Measurements from ENCODE around the gene SLC15A1.

The SLC15A1 gene

DNA sequence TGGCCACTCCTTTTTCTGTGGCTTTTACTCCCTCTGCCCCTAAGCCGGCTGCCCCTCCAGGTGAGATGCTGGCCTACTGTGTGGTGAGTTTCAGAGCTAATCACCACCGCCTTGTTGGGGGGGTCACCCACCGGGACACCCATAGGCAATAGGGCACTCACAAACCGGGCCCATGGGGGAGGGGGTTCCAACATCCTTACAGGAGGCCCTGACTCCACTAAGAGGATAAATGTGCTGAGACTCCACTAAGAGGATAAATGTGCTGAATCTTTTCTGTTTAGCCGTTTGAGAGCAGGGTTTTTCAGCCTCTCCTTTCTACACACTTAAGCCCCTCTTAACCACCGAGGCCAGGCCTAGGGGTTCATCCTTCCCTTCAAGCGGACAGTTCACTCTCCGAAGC, 73.7 kb downstream of the SLC15A1 start:
- no peak for TF ChIP-seq MYC (IDR thresholded peaks at IDR 0.05; ENCODE audit: low read depth, low read length)
- no peak for TF ChIP-seq CTCF (IDR thresholded peaks at IDR 0.05; ENCODE audit: low read depth, low read length)
- no peak for TF ChIP-seq POLR2A (IDR thresholded peaks at IDR 0.05; ENCODE audit: extremely low read depth, insufficient read length)
- H3K4me3 ChIP-seq (ENCODE audit: low read depth, low read length): no peak overlapping the region
- DNase-seq (ENCODE audit: low read depth): no peak

GRCh38 chr13:98677398-98677797, 75.1 kb downstream of the SLC15A1 start:
- TF ChIP-seq MYC (IDR thresholded peaks at IDR 0.05; ENCODE audit: low read depth, low read length) (no peak), POLR2A (IDR thresholded peaks at IDR 0.05; ENCODE audit: extremely low read depth, insufficient read length) (no peak), CTCF (IDR thresholded peaks at IDR 0.05; ENCODE audit: low read depth, low read length) (no peak)
- TF ChIP-seq, protein P1, sequence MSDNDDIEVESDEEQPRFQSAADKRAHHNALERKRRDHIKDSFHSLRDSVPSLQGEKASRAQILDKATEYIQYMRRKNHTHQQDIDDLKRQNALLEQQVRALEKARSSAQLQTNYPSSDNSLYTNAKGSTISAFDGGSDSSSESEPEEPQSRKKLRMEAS (IDR thresholded peaks at IDR 0.05; ENCODE audit: low read depth, low read length): no peak
- no peak for DNase-seq (ENCODE audit: low read depth)
- no peak overlapping the region for H3K4me3 ChIP-seq (ENCODE audit: low read depth, low read length)

DNA sequence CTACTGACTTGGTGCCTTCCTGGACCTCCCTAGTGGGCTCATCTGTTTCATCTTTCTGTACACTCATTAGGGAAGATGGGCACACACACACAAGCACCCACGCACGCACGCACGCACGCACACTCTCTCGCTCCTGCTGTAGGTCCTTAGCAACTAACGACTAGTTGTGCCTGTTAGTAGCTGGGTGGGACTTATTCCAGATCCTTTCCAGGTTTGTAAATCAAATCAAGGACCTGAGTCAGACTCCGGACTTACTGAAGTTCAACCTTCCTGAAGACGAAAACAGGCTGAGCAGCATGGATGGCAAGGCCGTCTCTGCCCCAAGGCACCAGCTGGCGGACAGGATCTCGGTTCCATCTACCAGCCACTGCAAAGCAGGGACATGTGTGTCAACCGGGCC, 76.2 kb downstream of the SLC15A1 start:
- TF ChIP-seq, protein P1 (IDR thresholded peaks at IDR 0.05; ENCODE audit: low read depth, low read length): no peak
- TF ChIP-seq CTCF (IDR thresholded peaks at IDR 0.05; ENCODE audit: low read depth, low read length) (no peak), POLR2A (IDR thresholded peaks at IDR 0.05; ENCODE audit: extremely low read depth, insufficient read length) (no peak), MYC (IDR thresholded peaks at IDR 0.05; ENCODE audit: low read depth, low read length) (no peak)
- no peak for DNase-seq (ENCODE audit: low read depth)
- H3K4me3 ChIP-seq (ENCODE audit: low read depth, low read length): no peak overlapping the region

DNA sequence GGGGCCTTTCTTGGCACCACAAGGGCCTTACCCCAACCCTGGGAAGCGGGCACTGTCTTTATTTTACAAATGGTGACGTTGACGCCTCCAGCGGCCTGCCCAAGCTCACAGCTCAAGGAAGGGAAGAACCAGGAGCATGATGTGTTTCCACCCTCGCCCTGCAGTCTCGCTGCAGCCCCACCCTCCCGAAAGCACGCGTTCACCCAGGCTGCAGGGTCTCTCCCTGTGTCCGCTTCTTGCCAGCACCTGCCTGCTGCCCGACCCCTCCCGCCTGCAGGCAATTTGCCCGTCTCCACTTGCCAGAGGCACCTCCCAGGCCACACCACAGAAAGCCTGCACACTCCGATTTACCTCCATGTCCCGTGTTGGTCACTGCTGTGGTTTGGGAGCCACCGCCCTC, 76.6 kb downstream of the SLC15A1 start:
- H3K4me3 ChIP-seq (ENCODE audit: low read depth, low read length): no peak overlapping the region
- no peak for DNase-seq (ENCODE audit: low read depth)
- TF ChIP-seq POLR2A (IDR thresholded peaks at IDR 0.05; ENCODE audit: extremely low read depth, insufficient read length) (no peak), MYC (IDR thresholded peaks at IDR 0.05; ENCODE audit: low read depth, low read length) (no peak), CTCF (IDR thresholded peaks at IDR 0.05; ENCODE audit: low read depth, low read length) (no peak)

GRCh38 chr13:98675066-98675465, 77.4 kb downstream of the SLC15A1 start:
- DNase-seq (ENCODE audit: low read depth): no peak
- no peak overlapping the region for H3K4me3 ChIP-seq (ENCODE audit: low read depth, low read length)
- TF ChIP-seq POLR2A (IDR thresholded peaks at IDR 0.05; ENCODE audit: extremely low read depth, insufficient read length) (no peak), MYC (IDR thresholded peaks at IDR 0.05; ENCODE audit: low read depth, low read length) (no peak), CTCF (IDR thresholded peaks at IDR 0.05; ENCODE audit: low read depth, low read length) (no peak)
- TF ChIP-seq, protein P1 (IDR thresholded peaks at IDR 0.05; ENCODE audit: low read depth, low read length): no peak

GRCh38 chr13:98672947-98673613, 79.4 kb downstream of the SLC15A1 start:
- H3K4me3 ChIP-seq (ENCODE audit: low read depth, low read length): no peak overlapping the region
- DNase-seq (ENCODE audit: low read depth): peak; percentile 72
- TF ChIP-seq POLR2A (IDR thresholded peaks at IDR 0.05; ENCODE audit: extremely low read depth, insufficient read length) (no peak), MYC (IDR thresholded peaks at IDR 0.05; ENCODE audit: low read depth, low read length) (peak; percentile 41; the same call in 1 of the 2 replicates), CTCF (IDR thresholded peaks at IDR 0.05; ENCODE audit: low read depth, low read length) (peak; percentile 88)
- TF ChIP-seq, protein P1 (IDR thresholded peaks at IDR 0.05; ENCODE audit: low read depth, low read length): no peak
